Neural cell (in vitro differentiated cells): Measurements from ENCODE around the gene RASA1. TPM values are rescaled to one million over a fixed set of nuclear protein-coding genes. Genes with fewer than 3 reads are reported as not detected.

Experiments
- polyA plus RNA-seq: library from polyadenylated mRNA; depleted of rRNA; stranded (reverse); fragments of >200 nt; gene quantifications from 2 replicates; pipeline ENCODE4 v1.2.3, GENCODE V29; 2014
- small RNA-seq, 3 experiments: library from RNA; depleted of rRNA; stranded (forward); fragments of <200 nt; gene quantifications; one replicate each; pipeline ENCODE3, GENCODE V24; 2012

The RASA1 gene
- polyA plus RNA-seq, 1 donor from 2014 or later, result 72.8 TPM

Small RNAs within 50 kb of the gene (small RNA-seq; reads per million reads assigned to genes)
- gene RN7SL629P (0 reads per million in 3 experiments), gene RNU6-606P (0 reads per million in 3 experiments), gene RNU6-727P (0 to 0.16 (median 0) reads per million in 3 experiments)

Other genes with a start within 250 kb of the RASA1 start
- 113 and 127 TPM in 2 replicates for gene CCNH, start 145.0 kb downstream of the RASA1 start, polyA plus RNA-seq